ENCODE data around the gene RGS6.

Gene RGS6

GRCh38 chr14:72024504-72024903, 92.3 kb downstream of the RGS6 start:
- TF ChIP-seq GATA3 (IDR thresholded peaks at IDR 0.05; ENCODE audit: low read depth, low read length) (no peak), GATA2 (IDR thresholded peaks at IDR 0.05; ENCODE audit: low read depth, low read length) (no peak)

GRCh38 chr14:72026536-72026935, 94.3 kb downstream of the RGS6 start:
- no peak for TF ChIP-seq GATA3 (IDR thresholded peaks at IDR 0.05; ENCODE audit: low read depth, low read length)
- TF ChIP-seq GATA2 (IDR thresholded peaks at IDR 0.05; ENCODE audit: low read depth, low read length) = no peak

GRCh38 chr14:72027061-72027460, 94.8 kb downstream of the RGS6 start:
- TF ChIP-seq GATA2 (IDR thresholded peaks at IDR 0.05; ENCODE audit: low read depth, low read length) (no peak), GATA3 (IDR thresholded peaks at IDR 0.05; ENCODE audit: low read depth, low read length) (no peak)

- TF ChIP-seq GATA2 (IDR thresholded peaks at IDR 0.05; ENCODE audit: low read depth, low read length) = no peak
- TF ChIP-seq GATA3 (IDR thresholded peaks at IDR 0.05; ENCODE audit: low read depth, low read length) = no peak
Observed at GRCh38 chr14:72033365-72033764, 101.1 kb downstream of the RGS6 start.

GRCh38 chr14:72040528-72040927, 108.3 kb downstream of the RGS6 start:
- TF ChIP-seq GATA3 (IDR thresholded peaks at IDR 0.05; ENCODE audit: low read depth, low read length) = no peak
- TF ChIP-seq GATA2 (IDR thresholded peaks at IDR 0.05; ENCODE audit: low read depth, low read length) = no peak

GRCh38 chr14:72045271-72045670, 113.0 kb downstream of the RGS6 start:
- no peak for TF ChIP-seq GATA2 (IDR thresholded peaks at IDR 0.05; ENCODE audit: low read depth, low read length)
- TF ChIP-seq GATA3 (IDR thresholded peaks at IDR 0.05; ENCODE audit: low read depth, low read length) = no peak

GRCh38 chr14:72045885-72046284, 113.7 kb downstream of the RGS6 start:
- TF ChIP-seq GATA3 (IDR thresholded peaks at IDR 0.05; ENCODE audit: low read depth, low read length) = no peak
- no peak for TF ChIP-seq GATA2 (IDR thresholded peaks at IDR 0.05; ENCODE audit: low read depth, low read length)

- TF ChIP-seq GATA2 (IDR thresholded peaks at IDR 0.05; ENCODE audit: low read depth, low read length) = no peak
- no peak for TF ChIP-seq GATA3 (IDR thresholded peaks at IDR 0.05; ENCODE audit: low read depth, low read length)
Observed at GRCh38 chr14:72049462-72049861, 117.2 kb downstream of the RGS6 start.

GRCh38 chr14:72052356-72052755, 120.1 kb downstream of the RGS6 start:
- TF ChIP-seq GATA2 (IDR thresholded peaks at IDR 0.05; ENCODE audit: low read depth, low read length) (no peak), GATA3 (IDR thresholded peaks at IDR 0.05; ENCODE audit: low read depth, low read length) (no peak)

- TF ChIP-seq GATA2 (IDR thresholded peaks at IDR 0.05; ENCODE audit: low read depth, low read length) = no peak
- TF ChIP-seq GATA3 (IDR thresholded peaks at IDR 0.05; ENCODE audit: low read depth, low read length) = no peak
Observed at GRCh38 chr14:72053651-72054050, 121.4 kb downstream of the RGS6 start.

- TF ChIP-seq GATA3 (IDR thresholded peaks at IDR 0.05; ENCODE audit: low read depth, low read length) (no peak), GATA2 (IDR thresholded peaks at IDR 0.05; ENCODE audit: low read depth, low read length) (no peak)
Observed at GRCh38 chr14:72054911-72055310, 122.7 kb downstream of the RGS6 start.

GRCh38 chr14:72057701-72058285, 125.6 kb downstream of the RGS6 start:
- TF ChIP-seq GATA3 (IDR thresholded peaks at IDR 0.05; ENCODE audit: low read depth, low read length) (no peak), GATA2 (IDR thresholded peaks at IDR 0.05; ENCODE audit: low read depth, low read length) (no peak)

GRCh38 chr14:72060460-72060859, 128.2 kb downstream of the RGS6 start:
- TF ChIP-seq GATA3 (IDR thresholded peaks at IDR 0.05; ENCODE audit: low read depth, low read length) (no peak), GATA2 (IDR thresholded peaks at IDR 0.05; ENCODE audit: low read depth, low read length) (no peak)

- TF ChIP-seq GATA3 (IDR thresholded peaks at IDR 0.05; ENCODE audit: low read depth, low read length) (no peak), GATA2 (IDR thresholded peaks at IDR 0.05; ENCODE audit: low read depth, low read length) (no peak)
Observed at GRCh38 chr14:72060917-72061316, 128.7 kb downstream of the RGS6 start.

GRCh38 chr14:72061718-72062117, 129.5 kb downstream of the RGS6 start:
- no peak for TF ChIP-seq GATA3 (IDR thresholded peaks at IDR 0.05; ENCODE audit: low read depth, low read length)
- TF ChIP-seq GATA2 (IDR thresholded peaks at IDR 0.05; ENCODE audit: low read depth, low read length) = no peak

GRCh38 chr14:72063761-72064282, 131.6 kb downstream of the RGS6 start:
- TF ChIP-seq GATA2 (IDR thresholded peaks at IDR 0.05; ENCODE audit: low read depth, low read length) (no peak), GATA3 (IDR thresholded peaks at IDR 0.05; ENCODE audit: low read depth, low read length) (no peak)
